ENCODE results near the gene KDM2B.

The KDM2B gene

DNA sequence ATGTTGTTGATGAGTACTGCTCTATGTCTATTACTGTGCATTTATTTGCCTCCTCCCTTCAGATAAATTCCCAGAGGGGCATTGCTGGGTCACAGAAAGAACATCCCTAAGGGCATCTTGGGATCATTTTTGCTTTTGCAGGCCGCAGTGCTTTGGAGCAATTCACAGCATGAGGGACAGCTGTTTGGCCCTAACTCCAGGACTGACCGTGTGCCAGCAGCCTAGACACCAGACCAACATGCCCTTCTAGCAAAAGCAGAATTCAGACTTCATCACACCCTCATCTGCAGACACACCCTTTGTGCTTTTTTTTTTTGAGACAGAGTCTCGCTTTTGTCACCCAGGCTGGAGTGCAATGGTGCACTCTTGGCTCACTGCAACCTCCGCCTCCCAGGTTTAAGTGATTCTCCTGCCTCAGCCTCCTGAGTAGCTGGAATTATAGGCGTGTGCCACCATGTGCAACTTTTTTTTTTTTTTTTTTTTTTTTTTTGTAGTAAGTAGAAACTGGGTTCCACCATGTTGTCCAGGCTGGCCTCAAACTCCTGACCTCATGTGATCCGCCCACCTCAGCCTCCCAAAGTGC, 149.9 kb downstream of the KDM2B start:
- DNase-seq (ENCODE audit: low read depth in 2 of 2), result no peak

DNA sequence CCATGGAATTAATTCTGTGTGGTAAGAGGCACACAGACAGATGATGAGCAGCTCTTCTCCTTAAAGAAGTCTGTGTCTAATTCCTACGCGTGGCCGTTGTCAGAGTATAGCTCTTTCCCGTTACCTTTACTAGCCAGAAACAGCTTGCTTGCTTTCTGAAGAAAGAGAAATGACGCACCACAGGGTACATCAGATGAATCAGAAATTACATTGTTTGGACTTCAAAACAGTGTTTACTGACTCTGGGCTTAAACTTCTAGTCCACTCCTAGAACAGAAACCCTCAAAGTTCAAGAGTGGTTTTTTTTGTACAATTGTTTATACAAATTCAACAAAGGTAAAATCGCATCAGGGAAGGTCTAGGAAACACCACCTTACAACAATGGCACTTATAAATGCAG, 151.9 kb downstream of the KDM2B start:
- DNase-seq (ENCODE audit: low read depth in 2 of 2), result no peak

DNA sequence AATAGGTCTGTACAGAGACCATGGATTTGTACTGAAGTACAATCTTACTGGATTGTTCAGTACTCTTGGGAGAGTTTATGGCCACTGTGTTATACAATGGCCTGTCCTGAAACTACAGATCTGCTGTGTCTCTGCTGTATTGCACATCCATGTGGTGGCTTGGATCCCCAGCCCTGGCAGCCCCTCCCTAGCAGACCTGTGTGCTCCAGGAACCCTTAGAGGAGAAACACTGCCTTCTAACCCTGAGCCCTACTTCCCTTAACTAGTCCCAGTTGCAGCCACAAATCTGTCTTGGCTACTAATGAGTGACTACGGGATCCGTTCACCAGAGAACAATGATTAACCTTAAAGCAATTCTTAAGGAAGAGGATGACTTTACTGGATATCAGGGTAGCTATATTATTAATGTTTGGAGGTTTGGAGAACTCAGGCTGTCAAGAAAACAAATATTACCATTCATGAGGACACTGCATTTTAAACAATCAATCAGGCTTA, 153.2 kb downstream of the KDM2B start:
- no peak for DNase-seq (ENCODE audit: low read depth in 2 of 2)

DNA sequence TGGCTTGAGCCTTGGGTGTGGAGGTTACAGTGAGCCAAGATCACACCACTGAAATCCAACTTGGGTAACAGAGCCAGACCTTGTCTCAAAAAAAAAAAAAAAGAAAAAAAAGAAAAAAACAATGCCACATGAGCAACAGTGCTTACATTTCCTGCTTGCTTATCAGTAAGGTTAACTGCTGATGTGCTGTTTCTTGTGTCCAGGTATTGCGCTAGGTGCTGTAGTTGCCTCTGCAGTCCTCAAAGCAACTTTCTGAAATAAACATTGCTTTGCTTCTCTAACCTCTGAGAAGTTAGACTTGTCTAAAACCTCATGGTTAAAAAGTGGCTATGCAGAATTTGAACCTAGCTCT, 156.2 kb downstream of the KDM2B start:
- DNase-seq (ENCODE audit: low read depth in 2 of 2), result no peak

DNA sequence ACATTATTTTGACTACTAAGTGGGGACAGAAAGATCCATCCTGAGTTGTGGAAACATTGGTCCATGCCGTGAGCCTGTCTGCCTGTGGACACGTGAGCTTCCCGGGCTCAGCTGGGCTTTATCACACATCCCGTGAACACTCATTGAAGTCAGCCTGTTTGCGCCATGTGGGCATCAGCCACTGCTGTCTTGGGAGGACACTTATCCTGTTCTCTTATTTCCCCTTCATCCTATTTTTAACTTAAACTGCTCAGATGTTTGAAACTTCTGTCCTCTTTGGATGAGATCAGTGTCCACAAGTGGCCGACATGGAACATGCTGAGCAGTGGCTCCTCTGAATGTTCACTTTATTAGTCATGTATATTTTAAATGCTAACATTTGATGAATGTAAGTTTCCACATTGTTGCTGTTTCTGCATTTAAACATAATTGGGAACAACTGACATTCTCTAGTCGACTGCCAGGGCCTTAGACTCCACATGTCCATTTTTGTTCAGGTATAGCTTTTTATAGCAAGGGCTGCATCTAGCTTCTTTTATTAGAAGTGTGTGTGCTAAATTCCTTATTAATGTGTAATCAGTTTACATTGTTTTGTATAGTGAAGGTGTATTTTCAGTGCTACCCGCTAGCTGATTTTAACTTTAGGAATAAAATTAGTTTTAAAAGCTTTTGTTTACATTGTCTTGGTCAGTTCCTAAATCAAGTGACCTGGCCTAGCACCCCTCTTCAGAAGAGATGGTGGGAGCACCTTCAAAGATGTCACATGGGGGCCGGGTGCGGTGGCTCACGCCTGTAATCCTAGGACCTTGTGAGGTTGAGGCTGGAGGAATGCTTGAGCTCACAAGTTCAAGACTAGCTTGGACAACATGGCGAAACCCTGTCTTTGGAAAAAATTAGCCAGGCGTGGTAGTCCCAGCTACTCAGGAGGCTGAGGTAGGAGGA, 156.9 kb downstream of the KDM2B start:
- DNase-seq (ENCODE audit: low read depth in 2 of 2), result no peak

DNA sequence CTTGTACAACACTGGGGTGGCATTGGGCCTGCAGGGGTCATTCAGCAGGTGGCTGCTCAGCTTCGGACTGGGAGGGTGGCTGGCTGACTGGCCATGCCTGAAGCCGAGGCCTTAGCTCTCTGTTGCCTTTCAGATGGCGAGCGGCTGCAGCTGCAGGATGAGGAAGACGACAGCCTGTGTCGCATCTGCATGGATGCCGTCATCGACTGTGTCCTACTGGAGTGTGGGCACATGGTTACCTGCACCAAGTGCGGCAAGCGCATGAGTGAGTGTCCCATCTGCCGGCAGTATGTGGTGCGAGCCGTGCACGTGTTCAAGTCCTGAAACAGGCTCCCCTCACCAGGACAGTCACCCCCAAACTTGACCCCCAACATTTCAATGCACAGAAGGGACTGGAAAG, 157.6 kb downstream of the KDM2B start:
- no peak for DNase-seq (ENCODE audit: low read depth in 2 of 2)

DNA sequence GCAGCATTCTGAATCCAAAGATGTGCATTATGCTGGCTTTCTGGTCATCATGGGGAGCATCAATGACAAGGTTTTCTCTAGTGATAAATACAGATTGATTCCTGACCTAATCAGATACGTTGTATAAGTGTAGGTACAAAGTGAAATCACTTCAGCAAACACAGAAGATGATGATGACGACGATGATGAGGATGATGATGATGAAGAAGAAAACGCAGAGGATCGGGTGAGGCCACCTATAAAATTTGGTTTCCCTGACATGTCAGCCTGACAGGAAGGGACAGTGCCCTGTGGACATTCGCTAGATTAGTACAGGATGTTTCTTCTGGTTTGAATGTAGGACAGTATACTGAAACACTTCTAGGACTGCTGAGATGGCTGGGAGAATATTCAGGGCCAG, 160.7 kb downstream of the KDM2B start:
- no peak for DNase-seq (ENCODE audit: low read depth in 2 of 2)

DNA sequence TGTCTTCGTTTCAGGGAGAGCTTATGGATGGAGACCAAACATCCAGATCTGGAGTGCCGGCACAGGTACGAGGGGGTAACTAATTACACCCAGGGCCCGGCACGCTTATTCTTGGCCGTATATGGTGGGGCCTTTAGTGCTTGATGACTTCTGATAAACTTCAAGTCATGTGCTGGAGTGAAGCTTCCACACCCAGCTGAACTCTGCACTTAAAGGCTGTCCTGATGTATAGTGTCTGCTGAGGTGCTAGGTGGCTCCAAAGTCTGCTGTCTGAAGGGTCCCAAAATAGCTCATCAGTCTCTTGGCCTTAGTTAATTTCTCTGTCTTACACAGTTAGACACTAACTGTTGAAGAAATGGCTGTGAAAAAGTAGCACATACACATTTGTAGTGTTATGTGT, 163.0 kb downstream of the KDM2B start:
- no peak for DNase-seq (ENCODE audit: low read depth in 2 of 2)

DNA sequence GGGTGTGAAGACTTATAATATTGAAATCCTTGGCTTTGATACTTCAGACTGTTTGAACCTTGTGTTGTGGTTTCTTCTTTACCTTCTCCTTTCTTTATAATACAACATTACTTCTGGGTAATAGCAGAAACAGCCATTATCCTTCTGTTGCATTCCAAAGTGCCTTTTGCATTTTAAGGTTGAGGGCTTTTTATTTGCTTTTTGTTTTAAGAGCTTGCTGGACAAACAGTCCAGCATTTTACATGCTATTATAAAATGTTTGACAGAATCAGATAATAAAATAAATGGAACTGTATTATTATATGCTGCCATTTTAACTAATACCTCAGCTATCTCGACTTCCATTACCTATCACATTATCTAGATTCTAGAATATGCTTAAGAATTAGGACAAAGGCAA, 166.9 kb downstream of the KDM2B start:
- no peak for DNase-seq (ENCODE audit: low read depth in 2 of 2)

DNA sequence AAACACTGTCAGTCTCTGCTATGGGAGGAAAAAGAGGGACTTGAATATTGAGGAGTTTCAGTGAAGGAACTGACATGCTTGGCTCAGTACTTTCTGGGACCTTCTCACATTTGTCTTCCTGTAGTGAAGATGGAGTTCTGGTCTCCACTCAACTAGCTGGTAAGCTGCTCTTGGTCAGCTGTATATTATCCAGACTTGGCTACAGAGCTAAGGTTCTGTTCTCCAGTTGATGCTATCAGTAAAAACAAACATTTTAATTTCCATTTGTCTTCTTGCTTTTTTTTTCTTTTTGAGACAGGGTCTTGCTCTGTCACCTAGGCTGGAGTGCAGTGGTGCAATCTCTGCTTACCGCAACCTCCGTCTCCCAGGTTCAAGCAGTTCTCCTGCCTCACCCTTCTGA, 175.6 kb downstream of the KDM2B start:
- no peak for DNase-seq (ENCODE audit: low read depth in 2 of 2)

DNA sequence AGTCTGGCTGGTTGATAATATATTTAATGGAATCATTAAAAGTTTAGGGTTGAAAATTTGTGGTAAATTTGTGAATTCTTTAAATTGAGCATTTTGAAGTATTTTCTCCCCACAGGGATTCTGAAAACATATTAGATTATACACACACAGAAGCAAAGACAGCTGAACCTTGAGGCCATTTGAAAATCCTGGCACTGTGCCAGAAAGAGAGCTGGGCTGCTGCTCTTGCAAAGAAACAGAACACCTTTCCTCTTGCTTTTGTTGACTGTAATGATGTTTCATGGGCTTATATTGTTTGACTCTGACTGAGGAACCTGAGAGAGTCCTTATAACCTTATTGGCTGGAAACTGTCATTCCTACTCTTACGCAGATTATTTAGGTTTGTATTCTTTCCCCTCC, 176.1 kb downstream of the KDM2B start:
- no peak for DNase-seq (ENCODE audit: low read depth in 2 of 2)

DNA sequence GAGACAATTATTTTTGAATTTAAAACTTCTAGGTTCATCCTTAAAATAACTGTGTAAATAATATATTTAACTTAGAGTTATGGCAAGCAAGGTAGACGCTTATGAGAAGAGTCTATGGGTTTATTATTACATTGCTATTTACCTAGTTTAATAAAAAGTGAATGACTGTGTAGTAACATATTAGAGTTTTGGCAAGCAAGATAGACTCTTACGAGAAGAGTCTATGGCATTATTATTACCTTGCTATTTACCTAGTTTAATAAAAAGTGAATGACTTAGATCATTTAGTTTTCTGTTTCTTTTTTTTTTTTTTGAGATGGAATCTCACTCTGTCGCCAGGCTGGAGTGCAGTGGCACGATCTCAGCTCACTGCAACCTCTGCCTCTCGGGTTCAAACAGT, 177.1 kb downstream of the KDM2B start:
- DNase-seq (ENCODE audit: low read depth in 2 of 2), result no peak

DNA sequence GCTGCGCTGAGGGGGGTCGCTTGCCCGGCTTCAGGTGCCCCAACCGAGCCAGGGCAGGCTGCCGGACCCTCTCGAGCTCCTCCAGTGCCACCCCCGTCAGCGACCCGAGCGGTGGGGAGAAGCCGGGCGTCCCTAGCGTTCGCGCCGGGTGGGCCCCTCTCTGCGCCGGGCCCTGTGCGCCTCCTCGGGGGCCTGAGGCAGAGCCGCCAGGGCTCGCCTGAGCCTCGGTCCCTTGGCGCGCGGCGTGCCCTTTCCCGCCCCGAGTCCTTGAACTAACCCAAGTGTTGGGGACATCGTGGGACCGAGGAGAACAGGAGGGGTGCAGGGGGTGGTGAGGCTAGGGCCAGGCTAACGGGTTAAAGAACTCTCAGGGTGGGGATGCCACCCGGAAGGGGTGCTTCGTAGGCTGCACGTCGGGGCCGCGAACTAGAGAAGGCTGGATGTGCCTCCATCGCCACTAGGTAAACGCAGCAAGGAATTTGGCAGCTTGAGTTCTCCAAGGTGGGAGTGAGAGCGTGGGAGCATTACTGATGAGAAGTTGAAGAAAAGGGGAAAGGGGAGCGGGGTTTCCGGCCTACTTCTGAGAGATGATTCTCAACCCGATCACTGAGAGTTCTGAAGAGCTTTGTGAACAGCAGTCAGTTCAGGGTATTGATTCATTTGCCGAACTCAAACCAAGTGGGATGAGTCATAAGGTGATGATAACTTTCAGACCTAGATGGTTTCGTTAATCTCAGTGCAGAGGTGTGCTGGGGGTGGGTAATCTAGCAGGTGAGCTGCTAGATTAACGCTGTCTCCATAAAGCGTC, 180.3 kb downstream of the KDM2B start:
- DNase-seq (ENCODE audit: low read depth in 2 of 2), result peak; percentile 31 to 46

DNA sequence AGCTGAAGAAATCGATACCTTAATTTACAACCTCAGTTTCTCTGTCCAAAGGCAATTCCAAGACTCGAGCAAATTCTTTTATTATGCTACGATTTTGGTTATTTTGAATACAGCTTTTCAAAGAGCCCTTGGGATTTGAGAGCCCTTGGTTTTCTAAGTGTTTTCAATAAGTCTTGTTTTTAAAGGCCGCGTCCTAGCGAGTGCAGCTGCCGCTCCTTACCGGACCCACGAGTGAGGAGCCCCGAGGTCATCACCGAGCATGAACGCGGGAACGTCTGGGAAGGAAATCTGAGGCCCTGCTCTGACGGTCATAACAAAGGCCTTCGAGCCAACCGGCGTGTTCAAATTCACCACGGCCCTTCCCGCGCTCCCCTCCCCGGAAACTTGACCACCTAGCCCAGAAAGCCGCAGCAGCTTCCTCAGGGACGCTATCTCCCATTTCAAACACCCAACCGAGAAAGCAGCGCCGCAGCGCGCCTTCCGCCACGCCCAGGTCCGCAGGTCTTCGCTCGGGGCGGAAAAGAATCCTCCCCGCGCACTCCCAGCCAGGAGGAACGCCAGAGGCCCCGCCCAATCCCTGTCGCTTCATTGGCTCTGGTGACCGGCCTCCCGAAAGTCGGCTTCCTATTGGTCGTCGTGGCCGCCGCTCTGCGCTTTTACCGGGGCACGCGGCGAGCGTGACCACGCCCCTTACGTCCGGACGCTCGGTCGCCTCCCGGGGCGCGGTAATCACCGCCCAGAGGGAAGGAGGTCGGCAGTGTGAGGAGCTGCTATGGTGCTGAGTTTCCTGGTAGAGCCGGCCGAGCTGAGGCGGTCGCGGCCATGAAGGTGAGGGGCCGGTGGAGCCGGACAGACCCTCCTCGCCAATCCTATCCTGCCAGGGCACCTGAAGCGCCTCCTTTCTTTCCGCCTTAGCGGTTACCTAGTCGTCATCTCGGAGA, 181.2 kb downstream of the KDM2B start, which contains the start of gene RNF34:
Gene RNF34, plus strand, starts transcription at position 728 of the 941 bp plus-strand sequence. Its CDS starts 95 bp downstream, at position 823.
- peak; percentile 98 for DNase-seq (ENCODE audit: low read depth in 2 of 2)

DNA sequence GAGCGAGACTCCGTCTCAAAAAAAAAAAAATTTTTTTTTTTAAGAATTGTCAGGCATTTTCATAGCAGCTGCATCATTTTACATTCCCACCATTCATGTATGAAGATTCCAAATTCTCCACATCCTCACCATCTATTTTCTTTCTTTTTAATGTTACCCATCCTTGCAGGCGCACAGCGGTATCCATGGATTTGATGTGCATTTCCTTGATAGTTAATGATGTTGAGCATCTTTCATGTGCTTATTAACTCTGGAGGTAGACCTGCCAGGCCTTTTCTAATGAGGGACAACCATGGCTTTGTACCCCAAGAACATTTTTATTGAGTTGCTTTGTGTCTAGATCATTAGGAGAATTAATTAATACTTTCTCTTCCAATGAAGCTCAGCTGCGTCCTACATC, 182.5 kb downstream of the KDM2B start:
- DNase-seq (ENCODE audit: low read depth in 2 of 2), result no peak

DNA sequence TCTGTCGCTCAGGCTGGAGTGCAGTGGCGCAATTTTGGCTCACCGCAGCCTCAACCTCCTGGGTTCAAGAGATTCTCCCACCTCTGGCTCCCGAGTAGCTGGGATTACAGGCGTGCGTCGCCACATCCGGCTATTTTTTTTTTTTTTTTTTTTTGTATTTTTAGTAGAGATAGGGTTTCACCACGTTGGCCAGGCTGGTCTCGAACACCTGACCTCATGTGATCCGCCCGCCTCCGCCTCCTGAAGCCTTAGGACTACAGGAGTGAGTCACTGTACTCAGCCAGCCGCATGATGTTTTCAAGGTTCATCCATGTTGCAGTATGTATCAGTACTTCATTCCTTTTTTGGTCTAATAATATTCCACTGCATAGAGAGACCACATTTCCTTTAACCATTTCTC, 183.3 kb downstream of the KDM2B start:
- no peak for DNase-seq (ENCODE audit: low read depth in 2 of 2)

DNA sequence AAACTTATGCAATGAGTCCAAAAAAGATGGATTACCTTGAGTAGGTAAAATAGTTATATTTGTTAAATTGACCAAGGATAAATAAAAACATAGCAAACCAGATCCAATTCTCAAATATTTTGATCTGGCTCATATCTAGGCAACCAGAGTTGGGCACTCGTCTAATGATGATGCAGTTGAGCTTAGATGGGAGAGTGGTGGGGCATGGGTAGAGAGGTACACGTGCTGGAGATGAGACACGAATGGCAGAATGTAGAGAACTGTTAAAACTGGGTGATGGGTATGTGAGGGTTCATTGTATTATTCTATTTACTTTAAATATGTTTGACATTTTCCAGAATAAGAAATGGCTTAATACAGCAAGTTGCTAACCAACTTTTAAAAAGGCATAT, 188.5 kb downstream of the KDM2B start:
- DNase-seq (ENCODE audit: low read depth in 2 of 2), result no peak

DNA sequence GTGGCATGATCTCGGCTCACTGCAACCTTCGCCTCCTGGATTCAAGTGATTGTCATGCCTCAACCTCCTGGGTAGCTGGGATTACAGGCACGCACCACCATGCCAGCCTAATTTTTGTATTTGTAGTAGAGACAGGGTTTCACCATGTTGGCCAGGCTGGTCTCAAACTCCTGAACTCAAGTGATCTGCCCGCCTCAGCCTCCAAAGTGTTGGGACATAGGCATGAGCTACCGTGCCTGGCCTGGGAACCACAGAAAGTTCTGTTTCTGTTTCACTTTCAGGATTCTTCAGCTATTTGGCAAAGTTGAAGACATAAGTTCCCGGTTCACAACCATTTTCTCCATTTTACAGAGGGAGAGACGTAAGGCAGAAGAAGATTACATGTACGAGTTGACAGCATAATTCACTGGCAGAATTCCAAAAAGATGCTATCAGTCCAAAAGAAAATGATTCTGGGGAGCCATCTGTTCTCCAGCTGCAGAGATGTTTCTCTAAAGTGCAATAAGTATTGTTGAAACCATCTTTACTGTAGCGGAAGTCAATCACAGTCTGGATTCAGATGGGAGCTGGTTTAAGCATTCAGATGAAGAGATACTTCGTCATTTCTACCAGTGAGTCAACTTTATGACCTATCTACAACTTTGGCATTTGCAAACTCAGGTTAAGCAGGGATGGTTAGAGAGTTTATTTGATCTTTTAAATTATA, 189.1 kb downstream of the KDM2B start:
- DNase-seq (ENCODE audit: low read depth in 2 of 2), result peak; percentile 7 to 20

DNA sequence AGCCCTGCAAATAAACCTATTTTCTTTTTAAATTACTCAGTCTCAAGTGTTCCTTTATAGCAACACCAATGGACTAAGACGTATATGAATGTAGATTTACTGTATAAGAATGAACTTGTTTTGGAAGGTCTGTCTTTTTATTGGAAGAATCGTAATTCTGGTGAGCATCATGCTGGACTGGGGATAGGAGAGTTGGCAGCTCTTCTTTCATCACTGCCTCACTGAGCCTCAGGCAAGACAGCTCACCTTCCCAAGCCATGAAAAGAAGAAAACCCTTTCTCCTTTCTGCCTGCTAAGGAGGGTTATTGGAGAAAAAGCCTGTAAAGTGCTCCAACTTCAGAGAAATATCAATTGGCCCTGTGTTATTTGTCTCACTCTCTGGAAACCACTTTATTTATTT, 190.0 kb downstream of the KDM2B start:
- no peak for DNase-seq (ENCODE audit: low read depth in 2 of 2)

DNA sequence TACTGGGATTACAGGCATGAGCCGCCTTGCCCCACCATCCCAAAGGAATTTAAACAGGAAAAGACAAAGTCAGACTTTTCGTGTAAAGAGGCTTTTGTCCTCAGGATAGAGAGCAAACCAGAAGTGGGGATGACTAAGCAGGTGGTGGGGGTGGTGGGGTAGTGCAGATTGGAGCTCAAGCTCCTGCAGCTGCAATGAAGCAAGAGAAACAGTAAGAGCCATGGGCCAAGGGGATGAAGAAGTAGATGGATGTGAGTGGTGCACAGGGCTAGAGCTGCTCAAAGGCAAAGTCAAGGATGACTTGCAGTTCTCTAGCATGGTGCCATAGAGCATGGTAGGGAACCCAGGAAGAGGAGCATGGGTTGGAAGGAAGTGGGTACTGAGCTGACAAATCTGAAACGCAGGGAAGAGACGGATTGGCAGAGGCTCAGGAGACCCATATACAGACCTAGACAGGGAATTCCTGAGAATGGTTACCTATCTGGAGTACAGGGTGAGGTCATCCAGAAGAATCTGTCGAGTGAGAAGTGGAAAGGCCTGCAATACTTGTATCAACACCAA, 192.3 kb downstream of the KDM2B start:
- no peak for DNase-seq (ENCODE audit: low read depth in 2 of 2)

Data from stimulated activated CD8-positive, alpha-beta memory T cell treated with anti-CD3 and anti-CD28 coated beads, Interleukin-15, amount 100 ng/mL, for 48 hours (primary cell).